HT1080 (cell line): Measurements from ENCODE around the gene PKMYT1. TPM values are rescaled to one million over a fixed set of nuclear protein-coding genes. Genes with fewer than 3 reads are reported as not detected.

ENCODE experiments used
- DNase-seq: peaks from one replicate; pipeline ENCODE4 v3.0.0-alpha.2; 2015; ENCODE audit warnings: low read depth
- total RNA-seq: library from RNA; depleted of rRNA; stranded (reverse); fragments of >200 nt; shearing (Covaris generic); gene quantifications from 2 replicates; pipeline ENCODE4 v1.2.3, GENCODE V29; 2014

PKMYT1 gene
- total RNA-seq, 1 experiment from 2014 or later: 46.9 TPM

GRCh38 chr16:3000540-3000939, 20.3 kb upstream of the PKMYT1 start:
- DNase-seq: no peak

GRCh38 chr16:2999929-3000328, 19.7 kb upstream of the PKMYT1 start:
- no peak for DNase-seq

GRCh38 chr16:2996298-2996697, 16.1 kb upstream of the PKMYT1 start:
- no peak for DNase-seq

- no peak for DNase-seq
Observed at GRCh38 chr16:2992383-2993081, 12.3 kb upstream of the PKMYT1 start.

GRCh38 chr16:2991566-2992261, 11.5 kb upstream of the PKMYT1 start:
- no peak for DNase-seq

- DNase-seq: no peak
Observed at GRCh38 chr16:2990891-2991290, 10.6 kb upstream of the PKMYT1 start.

- DNase-seq: no peak
Observed at GRCh38 chr16:2988590-2989099, 8.4 kb upstream of the PKMYT1 start.

- no peak for DNase-seq
Observed at GRCh38 chr16:2987833-2988232, 7.6 kb upstream of the PKMYT1 start.

GRCh38 chr16:2987286-2987685, 7.0 kb upstream of the PKMYT1 start:
- no peak for DNase-seq

- DNase-seq: no peak
Observed at GRCh38 chr16:2986623-2987188, 6.5 kb upstream of the PKMYT1 start.

- DNase-seq: no peak
Observed at GRCh38 chr16:2985893-2986355, 5.7 kb upstream of the PKMYT1 start.

- DNase-seq: no peak
Observed at GRCh38 chr16:2985462-2985861, 5.2 kb upstream of the PKMYT1 start.

GRCh38 chr16:2983706-2984136, 3.5 kb upstream of the PKMYT1 start:
- DNase-seq: peak; percentile 88

GRCh38 chr16:2982402-2982801, 2.2 kb upstream of the PKMYT1 start:
- DNase-seq: no peak

GRCh38 chr16:2981899-2982250, 1.6 kb upstream of the PKMYT1 start:
- DNase-seq: no peak

- no peak for DNase-seq
Observed at GRCh38 chr16:2981177-2981898, 1.1 kb upstream of the PKMYT1 start.

GRCh38 chr16:2979669-2980226, 498 bp downstream of the PKMYT1 start:
- DNase-seq: no peak

GRCh38 chr16:2977440-2977839, 2.8 kb downstream of the PKMYT1 start:
- DNase-seq: no peak

- no peak for DNase-seq
Observed at GRCh38 chr16:2976673-2977072, 3.6 kb downstream of the PKMYT1 start.

- DNase-seq: no peak
Observed at GRCh38 chr16:2976201-2976600, 4.0 kb downstream of the PKMYT1 start.

GRCh38 chr16:2975161-2975795, 5.0 kb downstream of the PKMYT1 start:
- DNase-seq: no peak
